Endothelial cell of umbilical vein (primary cell): ENCODE measurements around the gene METTL18.

Experiments used
- EZH2 ChIP-seq: IDR thresholded peaks from 2 replicates; pipeline ENCODE4 v1.6.1; 2012; ENCODE audit warnings: borderline replicate concordance, low read depth, mild to moderate bottlenecking, moderate library complexity, low read length, inconsistent platforms; ENCODE audit not compliant: severe bottlenecking
- FOS ChIP-seq: IDR thresholded peaks from 2 replicates; pipeline ENCODE4 v1.6.1; 2011; ENCODE audit warnings: mild to moderate bottlenecking, low read length, moderate library complexity, borderline replicate concordance; ENCODE audit not compliant: insufficient read depth
- GATA2 ChIP-seq: IDR thresholded peaks from 2 replicates; pipeline ENCODE4 v1.7.0; 2011; ENCODE audit warnings: low read depth, mild to moderate bottlenecking, moderate library complexity, mixed read lengths, low read length; ENCODE audit not compliant: insufficient read length, insufficient read depth
- JUN ChIP-seq: IDR thresholded peaks from 2 replicates; pipeline ENCODE4 v1.6.1; 2011; ENCODE audit warnings: borderline replicate concordance, low read depth; ENCODE audit not compliant: insufficient read length, insufficient read depth
- MAX ChIP-seq: IDR thresholded peaks from 2 replicates; pipeline ENCODE4 v1.6.1; 2011; ENCODE audit not compliant: insufficient read depth, insufficient read length
- MYC ChIP-seq: IDR thresholded peaks from one replicate; pipeline ENCODE4 v1.6.1; 2011; ENCODE audit warnings: mild to moderate bottlenecking, low read depth, low read length
- POLR2A ChIP-seq: IDR thresholded peaks from 2 replicates; pipeline ENCODE4 v1.6.1; 2012; ENCODE audit warnings: low read depth, mild to moderate bottlenecking, control low read depth, low read length
- POLR2AphosphoS5 ChIP-seq: IDR thresholded peaks from 2 replicates; pipeline ENCODE4 v1.6.1; 2012; ENCODE audit warnings: low read depth, mild to moderate bottlenecking, control low read depth, low read length, moderate library complexity; ENCODE audit not compliant: insufficient read depth
- TF ChIP-seq, protein P1 (sequence below), 2 donors: IDR thresholded peaks; 1 replicate in 1 of 2; 2 replicates in 1 of 2; pipeline ENCODE4 v1.5.1; 2011; ENCODE audit warnings: low read length in 2 of 2, mild to moderate bottlenecking in 2 of 2, moderate library complexity in 2 of 2, control low read depth in 1 of 2, inconsistent platforms in 1 of 2, low read depth in 1 of 2; ENCODE audit not compliant: insufficient read depth in 1 of 2; ENCODE audit errors: extremely low read depth in 1 of 2

DNA sequence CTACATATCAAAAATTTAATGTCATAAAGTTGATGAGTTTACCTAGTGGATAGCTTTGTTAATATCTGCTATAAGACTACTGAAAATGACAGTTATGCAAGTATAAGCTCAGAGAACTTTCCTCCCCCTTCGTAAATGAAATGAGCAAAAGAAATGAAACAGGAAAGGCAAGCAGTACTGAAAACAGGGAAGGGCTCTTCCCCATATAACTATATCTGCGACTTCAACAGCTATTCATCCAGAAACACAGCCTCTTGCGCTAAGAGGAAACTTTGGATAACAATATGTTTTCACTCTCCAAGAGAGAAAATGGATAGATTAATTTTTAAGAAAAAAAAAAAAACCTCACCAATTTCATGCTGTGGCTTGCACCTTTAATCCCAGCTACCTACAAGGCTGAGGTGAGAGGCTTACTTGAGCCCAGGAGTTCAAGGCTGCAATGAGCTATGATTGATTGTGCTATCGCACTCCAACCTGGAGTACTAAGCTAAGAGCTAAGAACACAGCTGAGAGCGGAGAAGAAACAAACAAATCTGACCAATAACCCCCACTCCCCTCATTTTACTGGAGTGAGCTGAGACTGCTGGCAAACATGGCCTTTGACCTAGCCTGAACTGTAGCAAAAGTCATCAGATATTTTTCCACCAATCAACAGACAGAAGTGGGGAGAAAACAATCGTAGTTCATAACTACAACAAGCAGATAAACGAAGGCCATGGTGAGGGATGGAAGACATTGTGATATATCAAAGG is 29.0 kb downstream of the METTL18 start:
- TF ChIP-seq JUN (no peak), MAX (no peak), POLR2A (no peak), POLR2AphosphoS5 (no peak), FOS (no peak), EZH2 (no peak), GATA2 (no peak), MYC (no peak)
- TF ChIP-seq, protein P1, sequence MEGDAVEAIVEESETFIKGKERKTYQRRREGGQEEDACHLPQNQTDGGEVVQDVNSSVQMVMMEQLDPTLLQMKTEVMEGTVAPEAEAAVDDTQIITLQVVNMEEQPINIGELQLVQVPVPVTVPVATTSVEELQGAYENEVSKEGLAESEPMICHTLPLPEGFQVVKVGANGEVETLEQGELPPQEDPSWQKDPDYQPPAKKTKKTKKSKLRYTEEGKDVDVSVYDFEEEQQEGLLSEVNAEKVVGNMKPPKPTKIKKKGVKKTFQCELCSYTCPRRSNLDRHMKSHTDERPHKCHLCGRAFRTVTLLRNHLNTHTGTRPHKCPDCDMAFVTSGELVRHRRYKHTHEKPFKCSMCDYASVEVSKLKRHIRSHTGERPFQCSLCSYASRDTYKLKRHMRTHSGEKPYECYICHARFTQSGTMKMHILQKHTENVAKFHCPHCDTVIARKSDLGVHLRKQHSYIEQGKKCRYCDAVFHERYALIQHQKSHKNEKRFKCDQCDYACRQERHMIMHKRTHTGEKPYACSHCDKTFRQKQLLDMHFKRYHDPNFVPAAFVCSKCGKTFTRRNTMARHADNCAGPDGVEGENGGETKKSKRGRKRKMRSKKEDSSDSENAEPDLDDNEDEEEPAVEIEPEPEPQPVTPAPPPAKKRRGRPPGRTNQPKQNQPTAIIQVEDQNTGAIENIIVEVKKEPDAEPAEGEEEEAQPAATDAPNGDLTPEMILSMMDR (IDR thresholded peaks at IDR 0.05; ENCODE audit: extremely low read depth in 1 of 2, insufficient read depth in 1 of 2, low read depth in 1 of 2, low read length in 2 of 2), result no peak
